ENCODE results near the gene OXCT1. TPM values are rescaled to one million over a fixed set of nuclear protein-coding genes. Genes with fewer than 3 reads are reported as not detected.

OXCT1 gene
- total and polyA plus RNA-seq, 2 of the 4 experiments (the other 2 are of a cell fraction) = 14.2 to 16.3 TPM

- Histone ChIP-seq H3K14ac (replicated peaks; ENCODE audit: low read depth, low read length) (no peak overlapping the region), H3K4me3 (ENCODE audit: insufficient read depth, low read depth, low read length) (no peak overlapping the region), H2BK15ac (ENCODE audit: low read depth, low read length) (no peak overlapping the region), H3K4me1 (ENCODE audit: control insufficient read depth, insufficient read depth, low read length) (peaks cover 7% of the 10 kb centered on the region), H2AK5ac (ENCODE audit: low read depth, low read length) (no peak overlapping the region), H4K91ac (ENCODE audit: insufficient read depth, low read depth, low read length) (no peak overlapping the region), H2AFZ (replicated peaks; ENCODE audit: low read length, poor library complexity) (no peak overlapping the region), H2BK120ac (ENCODE audit: low read depth, low read length) (no peak overlapping the region), H3K23ac (ENCODE audit: low read depth, low read length) (no peak overlapping the region), H3K9me1 (ENCODE audit: insufficient read depth, low read length) (peaks cover 4% of the 10 kb centered on the region; the same call in 1 of the 2 replicates), H3K4me2 (ENCODE audit: low read depth, low read length) (no peak overlapping the region), H3K56ac (ENCODE audit: extremely low read depth, insufficient read depth, low read length) (no peak overlapping the region), H3K36me3 (ENCODE audit: control insufficient read depth, insufficient read depth, low read length) (no peaks in the 10 kb centered on the region), H3K18ac (ENCODE audit: low read depth, low read length) (no peak overlapping the region), H3K79me1 (ENCODE audit: low read depth in 1 of 2, low read length in 2 of 2) (peaks cover 0 to 3% of the 10 kb centered on the region in 2 experiments; a peak in 2 of 4 replicates), H2BK5ac (ENCODE audit: low read depth, low read length, poor library complexity, severe bottlenecking) (no peak overlapping the region), H2BK20ac (ENCODE audit: low read depth, low read length) (no peak overlapping the region), H3K9ac (ENCODE audit: low read depth, low read length) (no peak overlapping the region), H3K27ac (ENCODE audit: insufficient read depth, low read length) (no peak overlapping the region), H2AK9ac (replicated peaks; ENCODE audit: low read depth, low read length, poor library complexity) (no peak overlapping the region), H4K5ac (ENCODE audit: low read depth, low read length) (no peak overlapping the region), H4K20me1 (ENCODE audit: insufficient read depth, low read length) (no peaks in the 10 kb centered on the region), H4K8ac (ENCODE audit: low read depth in 2 of 2, low read length in 2 of 2) (no peak overlapping the region), H3K27me3 (ENCODE audit: control insufficient read depth, insufficient read depth, low read length) (no peaks in the 10 kb centered on the region), H3K9me3 (ENCODE audit: control insufficient read depth, insufficient read depth, low read length) (no peaks in the 10 kb centered on the region), H3K4ac (ENCODE audit: low read depth, low read length) (no peak overlapping the region)
- no CpG with 5 or more reads among the region's 1 CpG for WGBS, 2 experiments (ENCODE audit: extremely low coverage in 2 of 2, insufficient read length in 1 of 2)
- DNase-seq (no peak), ATAC-seq (ENCODE audit: low read depth) (no peak)
- ChIA-PET POLR2A (ENCODE audit: unreplicated experiment) (no interaction called here), CTCF (no interaction called here)
- no TSS peak for BruUV-seq (replicated peaks)
- no peak for TF ChIP-seq SMC3 (IDR thresholded peaks at IDR 0.05; ENCODE audit: low read depth, low read length)
- no peak for TF ChIP-seq NFE2L2 (IDR thresholded peaks at IDR 0.05; ENCODE audit: low read depth, low read length)
- no peak for TF ChIP-seq USF2 (IDR thresholded peaks at IDR 0.05; ENCODE audit: low read depth, low read length)
- TF ChIP-seq POLR2A (IDR thresholded peaks at IDR 0.05; ENCODE audit: low read depth, low read length) = no peak
- TF ChIP-seq MXI1 (IDR thresholded peaks at IDR 0.05; ENCODE audit: borderline replicate concordance, low read depth, low read length) = no peak
- no peak for TF ChIP-seq MAZ (IDR thresholded peaks at IDR 0.05; ENCODE audit: borderline replicate concordance, low read depth, low read length)
- dilution Hi-C loops (cut with HindIII; ENCODE audit: low sequenced_read_pairs, unreplicated experiment) = no loop called here
- in situ Hi-C loops (cut with MboI; ENCODE audit: low sequenced_read_pairs) = no loop called here
- intact Hi-C loops (cut with micrococcal nuclease) = no loop called here
Observed at GRCh38 chr5:41773799-41774198, 96.4 kb downstream of the OXCT1 start.
